IMR-90 (cell line): ENCODE measurements around the gene PRKN. TPM values are rescaled to one million over a fixed set of nuclear protein-coding genes. Genes with fewer than 3 reads are reported as not detected.

Experiments
- ATAC-seq: fragments of 200-7000 bp; cut with Tn5 transposase; 2 replicates; pipeline ENCODE4 v1.9.1; 2020; ENCODE audit warnings: low read depth, mild to moderate bottlenecking, moderate library complexity
- BruUV-seq: library from RNA; stranded (reverse); fragments of 400-500 nt; replicated peaks from 2 replicates; lab custom pipeline; 2021; lab: Mats Ljungman, UMichigan
- CTCF ChIA-PET: fragments of 300-600 bp; formaldehyde crosslinking; extraction: SDS; loops from one replicate; lab custom pipeline; 2021; ENCODE audit warnings: antibody characterized with exemption; lab: Yijun Ruan, JAX
- POLR2A ChIA-PET: fragments of 300-600 bp; sonication (Branson Sonifier 250); formaldehyde crosslinking; loops from one replicate; lab custom pipeline; 2022; ENCODE audit warnings: antibody characterized with exemption; ENCODE audit not compliant: unreplicated experiment; lab: Charles Lee
- DNase-seq: peaks from one replicate; pipeline ENCODE4 v3.0.0; 2013
- H2AFZ ChIP-seq: replicated peaks from 2 replicates; pipeline ENCODE3; 2013; ENCODE audit warnings: low read length, mild to moderate bottlenecking; ENCODE audit not compliant: poor library complexity
- H2AK5ac ChIP-seq: 2 replicates; pipeline ENCODE4 v1.6.1; 2013; ENCODE audit warnings: low read depth, low read length, inconsistent platforms
- H2AK9ac ChIP-seq: replicated peaks from 2 replicates; pipeline ENCODE3; 2013; ENCODE audit warnings: mild to moderate bottlenecking, low read depth, low read length, moderate library complexity; ENCODE audit not compliant: poor library complexity
- H2BK120ac ChIP-seq: 2 replicates; pipeline ENCODE4 v1.6.1; 2013; ENCODE audit warnings: low read depth, low read length, inconsistent platforms
- H2BK15ac ChIP-seq: 3 replicates; pipeline ENCODE4 v1.6.1; 2013; ENCODE audit warnings: low read depth, low read length, inconsistent platforms
- H2BK20ac ChIP-seq: 2 replicates; pipeline ENCODE4 v1.6.1; 2013; ENCODE audit warnings: low read depth, mild to moderate bottlenecking, inconsistent platforms, low read length, moderate library complexity
- H2BK5ac ChIP-seq: 2 replicates; pipeline ENCODE4 v1.6.1; 2013; ENCODE audit warnings: mild to moderate bottlenecking, low read depth, low read length, inconsistent platforms; ENCODE audit not compliant: poor library complexity, severe bottlenecking
- H3K14ac ChIP-seq: replicated peaks from 2 replicates; pipeline ENCODE4 v1.6.1; 2013; ENCODE audit warnings: low read depth, low read length, inconsistent platforms
- H3K18ac ChIP-seq: 2 replicates; pipeline ENCODE4 v1.6.1; 2013; ENCODE audit warnings: low read depth, low read length, control low read depth
- H3K23ac ChIP-seq: 2 replicates; pipeline ENCODE4 v1.6.1; 2013; ENCODE audit warnings: low read depth, low read length, inconsistent platforms
- H3K27ac ChIP-seq: 2 replicates; pipeline ENCODE4 v1.5.1; 2013; ENCODE audit warnings: mild to moderate bottlenecking, control low read depth, low read length; ENCODE audit not compliant: insufficient read depth
- H3K27me3 ChIP-seq: 2 replicates; pipeline ENCODE4 v1.6.1; 2013; ENCODE audit warnings: low read length; ENCODE audit not compliant: control insufficient read depth, insufficient read depth
- H3K36me3 ChIP-seq: 2 replicates; pipeline ENCODE4 v1.6.1; 2013; ENCODE audit warnings: low read length, mixed read lengths; ENCODE audit not compliant: control insufficient read depth, insufficient read depth
- H3K4ac ChIP-seq: 2 replicates; pipeline ENCODE4 v1.6.1; 2013; ENCODE audit warnings: low read depth, low read length, inconsistent platforms
- H3K4me1 ChIP-seq: 2 replicates; pipeline ENCODE4 v1.6.1; 2013; ENCODE audit warnings: low read length, mixed read lengths; ENCODE audit not compliant: control insufficient read depth, insufficient read depth
- H3K4me2 ChIP-seq: 2 replicates; pipeline ENCODE4 v1.6.1; 2013; ENCODE audit warnings: low read depth, mild to moderate bottlenecking, control low read depth, low read length, moderate library complexity
- H3K4me3 ChIP-seq: 2 replicates; pipeline ENCODE4 v1.5.1; 2013; ENCODE audit warnings: low read depth, mild to moderate bottlenecking, control low read depth, low read length, moderate library complexity; ENCODE audit not compliant: insufficient read depth
- H3K56ac ChIP-seq: 2 replicates; pipeline ENCODE4 v1.6.1; 2013; ENCODE audit warnings: low read length, inconsistent platforms; ENCODE audit not compliant: insufficient read depth; ENCODE audit errors: extremely low read depth
- H3K79me1 ChIP-seq, 2 experiments: 2 replicates each; pipeline ENCODE4 v1.6.1; 2013; ENCODE audit warnings: low read length in 2 of 2, inconsistent platforms in 1 of 2, low read depth in 1 of 2
- H3K9ac ChIP-seq: 2 replicates; pipeline ENCODE4 v1.6.1; 2013; ENCODE audit warnings: low read depth, low read length, control low read depth
- H3K9me1 ChIP-seq: 2 replicates; pipeline ENCODE4 v1.6.1; 2013; ENCODE audit warnings: low read length, inconsistent platforms; ENCODE audit not compliant: insufficient read depth
- H3K9me3 ChIP-seq: 2 replicates; pipeline ENCODE4 v1.6.1; 2013; ENCODE audit warnings: low read length; ENCODE audit not compliant: control insufficient read depth, insufficient read depth
- H4K20me1 ChIP-seq: 2 replicates; pipeline ENCODE4 v1.6.1; 2013; ENCODE audit warnings: low read length, inconsistent platforms; ENCODE audit not compliant: insufficient read depth
- H4K5ac ChIP-seq: 2 replicates; pipeline ENCODE4 v1.6.1; 2013; ENCODE audit warnings: mild to moderate bottlenecking, low read depth, low read length, control low read depth
- H4K8ac ChIP-seq, 2 experiments: 2 replicates each; pipeline ENCODE4 v1.6.1; 2013; ENCODE audit warnings: low read depth in 2 of 2, low read length in 2 of 2, control low read depth in 1 of 2, inconsistent platforms in 1 of 2
- H4K91ac ChIP-seq: 2 replicates; pipeline ENCODE4 v1.6.1; 2013; ENCODE audit warnings: low read depth, low read length, inconsistent platforms; ENCODE audit not compliant: insufficient read depth
- BHLHE40 ChIP-seq: fragments of 150-350 bp; IDR thresholded peaks from 2 replicates; pipeline ENCODE4 v1.6.1; 2016; ENCODE audit warnings: mild to moderate bottlenecking, low read depth, low read length
- CEBPB ChIP-seq: IDR thresholded peaks from 2 replicates; pipeline ENCODE4 v1.6.1; 2012; ENCODE audit warnings: low read depth, low read length, improper control_type of control experiment
- CHD1 ChIP-seq: IDR thresholded peaks from 2 replicates; pipeline ENCODE4 v1.6.1; 2012; ENCODE audit warnings: low read depth, low read length, improper control_type of control experiment
- FOS ChIP-seq: fragments of 150-350 bp; IDR thresholded peaks from 2 replicates; pipeline ENCODE4 v1.6.1; 2016; ENCODE audit warnings: low read depth, low read length
- MAFK ChIP-seq: IDR thresholded peaks from 2 replicates; pipeline ENCODE4 v1.6.1; 2012; ENCODE audit warnings: low read depth, low read length, improper control_type of control experiment
- MAZ ChIP-seq: IDR thresholded peaks from 2 replicates; pipeline ENCODE4 v1.6.1; 2012; ENCODE audit warnings: low read depth, mild to moderate bottlenecking, low read length, improper control_type of control experiment, moderate library complexity, borderline replicate concordance
- MXI1 ChIP-seq: IDR thresholded peaks from 2 replicates; pipeline ENCODE4 v1.6.1; 2012; ENCODE audit warnings: low read depth, mild to moderate bottlenecking, low read length, moderate library complexity, borderline replicate concordance
- POLR2A ChIP-seq: IDR thresholded peaks from 2 replicates; pipeline ENCODE4 v1.6.1; 2012; ENCODE audit warnings: mild to moderate bottlenecking, low read depth, low read length
- RAD21 ChIP-seq: IDR thresholded peaks from 2 replicates; pipeline ENCODE4 v1.6.1; 2012; ENCODE audit warnings: low read length, improper control_type of control experiment
- RCOR1 ChIP-seq: IDR thresholded peaks from 2 replicates; pipeline ENCODE4 v1.6.1; 2012; ENCODE audit warnings: mild to moderate bottlenecking, low read length, improper control_type of control experiment; ENCODE audit not compliant: insufficient replicate concordance
- RFX5 ChIP-seq: IDR thresholded peaks from 2 replicates; pipeline ENCODE4 v1.8.0; 2012; ENCODE audit warnings: low read depth, mild to moderate bottlenecking, low read length, moderate library complexity
- SMC3 ChIP-seq: fragments of 150-350 bp; IDR thresholded peaks from 2 replicates; pipeline ENCODE4 v1.6.1; 2016; ENCODE audit warnings: low read depth, mild to moderate bottlenecking, antibody characterized with exemption, low read length, moderate library complexity
- WGBS, 2 experiments: methylation state at CpG; one replicate each; pipeline versions ENCODE4 v1.1.5 to v1.1.7; 2013; ENCODE audit warnings: missing lambda C conversion rate in 2 of 2; ENCODE audit not compliant: insufficient read length in 1 of 2; ENCODE audit errors: extremely low coverage in 2 of 2; 5-methylcytosine and 5-hydroxymethylcytosine counted together
- dilution Hi-C: fragments of 300-500 bp; cut with HindIII; formaldehyde crosslinking; loops from one replicate; pipeline ENCODE4 v1.14.3; 2018; ENCODE audit warnings: low sequenced_read_pairs; ENCODE audit not compliant: unreplicated experiment
- in situ Hi-C: fragments of 300-500 bp; cut with MboI; formaldehyde crosslinking; loops from 3 replicates; pipeline ENCODE4 v1.14.3; 2019; ENCODE audit warnings: low sequenced_read_pairs, inconsistent platforms, mixed read lengths
- intact Hi-C: fragments of 100-400 bp; cut with micrococcal nuclease; formaldehyde crosslinking; loops from 2 replicates; pipeline ENCODE4 v1.10.0; 2022
- polyA plus RNA-seq, 3 experiments: library from polyadenylated mRNA; depleted of rRNA; stranded (reverse); fragments of >200 nt; gene quantifications; 2 replicates each; pipeline ENCODE4 v1.2.3, GENCODE V29; 2012; ENCODE audit warnings: low replicate concordance in 1 of 3
- total RNA-seq: library from RNA; depleted of rRNA; stranded (reverse); fragments of >200 nt; gene quantifications from 2 replicates; pipeline ENCODE4 v1.2.3, GENCODE V29; 2012
- TF ChIP-seq, protein P1 (sequence below): conservative IDR thresholded peaks from 2 replicates; pipeline ENCODE4 v1.5.1; 2012; ENCODE audit warnings: mild to moderate bottlenecking, low read depth, low read length, improper control_type of control experiment
- TF ChIP-seq, protein P2 (sequence below): fragments of 150-350 bp; IDR thresholded peaks from 2 replicates; pipeline ENCODE4 v1.6.1; 2017; ENCODE audit warnings: mild to moderate bottlenecking, antibody characterized with exemption, low read length, low read depth
- TF ChIP-seq, protein P3 (sequence below): fragments of 150-350 bp; IDR thresholded peaks from 2 replicates; pipeline ENCODE4 v1.6.1; 2016; ENCODE audit warnings: low read depth, mild to moderate bottlenecking, low read length, moderate library complexity, borderline replicate concordance

PRKN gene
- total and polyA plus RNA-seq, 2 of the 4 experiments (the other 2 are of a cell fraction) = 0.15 to 0.18 TPM

DNA sequence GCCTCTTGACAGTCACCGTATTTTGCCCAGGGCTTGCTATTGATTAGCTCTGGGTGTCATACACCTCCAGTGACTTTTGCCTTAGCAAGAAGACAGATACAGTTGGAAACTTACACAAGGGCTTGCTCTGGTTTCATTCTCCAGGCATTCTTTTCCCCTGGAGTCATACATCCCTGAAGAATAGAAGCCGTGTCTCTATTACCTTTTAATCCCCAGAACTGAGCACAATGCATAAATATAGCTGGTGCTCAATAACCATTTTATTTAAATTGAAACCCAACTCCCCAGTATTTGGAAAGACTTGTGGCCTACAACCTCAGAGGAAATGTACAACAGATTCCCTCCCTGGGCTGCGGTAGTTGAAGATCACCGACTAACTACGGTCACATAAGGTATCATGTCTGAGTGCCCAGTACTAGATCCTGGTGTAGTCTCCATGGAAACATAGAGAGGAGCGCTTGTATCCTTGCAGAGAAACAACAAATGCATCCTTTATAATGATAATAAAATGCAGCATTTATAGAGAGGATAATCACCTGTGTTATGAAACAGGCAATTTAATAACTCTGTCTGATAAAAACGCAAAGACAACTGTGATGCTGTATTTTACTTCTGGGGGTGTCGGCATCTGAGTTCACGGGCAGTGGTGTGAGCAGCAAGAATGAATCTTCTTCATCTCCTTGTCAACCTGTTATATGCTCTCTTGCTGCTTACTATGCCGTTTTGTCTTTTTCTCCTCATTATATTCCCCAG is 1052.5 kb downstream of the PRKN start:
- Histone ChIP-seq H2AK9ac (no peak overlapping the region), H2AFZ (no peak overlapping the region), H3K9me1 (no peaks in the 10 kb centered on the region), H3K23ac (no peak overlapping the region), H3K36me3 (no peaks in the 10 kb centered on the region), H2BK5ac (no peak overlapping the region), H2AK5ac (no peak overlapping the region), H3K4me3 (no peak overlapping the region), H3K4me1 (no peaks in the 10 kb centered on the region), H4K8ac (no peak overlapping the region), H3K14ac (no peak overlapping the region), H3K4me2 (no peak overlapping the region), H3K79me1 (no peaks in the 10 kb centered on the region), H3K56ac (no peak overlapping the region), H4K91ac (no peak overlapping the region), H4K5ac (no peak overlapping the region), H3K18ac (no peak overlapping the region), H3K27me3 (no peaks in the 10 kb centered on the region), H4K20me1 (no peaks in the 10 kb centered on the region), H2BK20ac (no peak overlapping the region), H2BK120ac (no peak overlapping the region), H3K9ac (no peak overlapping the region), H2BK15ac (no peak overlapping the region), H3K4ac (no peak overlapping the region), H3K9me3 (peaks cover 30% of the 10 kb centered on the region), H3K27ac (no peak overlapping the region)
- CTCF ChIA-PET = no interaction called here
- 76% methylated on average over 2 of the region's 10 CpGs; no CpG with 5 or more reads in 1 of the 2 experiments for WGBS, 2 experiments
- TF ChIP-seq RCOR1 (no peak), MAZ (no peak), CHD1 (no peak), BHLHE40 (no peak), SMC3 (no peak), MAFK (no peak), CEBPB (no peak), POLR2A (no peak), MXI1 (no peak), FOS (no peak), RAD21 (no peak), RFX5 (no peak)
- TF ChIP-seq, protein P1, sequence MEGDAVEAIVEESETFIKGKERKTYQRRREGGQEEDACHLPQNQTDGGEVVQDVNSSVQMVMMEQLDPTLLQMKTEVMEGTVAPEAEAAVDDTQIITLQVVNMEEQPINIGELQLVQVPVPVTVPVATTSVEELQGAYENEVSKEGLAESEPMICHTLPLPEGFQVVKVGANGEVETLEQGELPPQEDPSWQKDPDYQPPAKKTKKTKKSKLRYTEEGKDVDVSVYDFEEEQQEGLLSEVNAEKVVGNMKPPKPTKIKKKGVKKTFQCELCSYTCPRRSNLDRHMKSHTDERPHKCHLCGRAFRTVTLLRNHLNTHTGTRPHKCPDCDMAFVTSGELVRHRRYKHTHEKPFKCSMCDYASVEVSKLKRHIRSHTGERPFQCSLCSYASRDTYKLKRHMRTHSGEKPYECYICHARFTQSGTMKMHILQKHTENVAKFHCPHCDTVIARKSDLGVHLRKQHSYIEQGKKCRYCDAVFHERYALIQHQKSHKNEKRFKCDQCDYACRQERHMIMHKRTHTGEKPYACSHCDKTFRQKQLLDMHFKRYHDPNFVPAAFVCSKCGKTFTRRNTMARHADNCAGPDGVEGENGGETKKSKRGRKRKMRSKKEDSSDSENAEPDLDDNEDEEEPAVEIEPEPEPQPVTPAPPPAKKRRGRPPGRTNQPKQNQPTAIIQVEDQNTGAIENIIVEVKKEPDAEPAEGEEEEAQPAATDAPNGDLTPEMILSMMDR = no peak
- TF ChIP-seq, protein P2, sequence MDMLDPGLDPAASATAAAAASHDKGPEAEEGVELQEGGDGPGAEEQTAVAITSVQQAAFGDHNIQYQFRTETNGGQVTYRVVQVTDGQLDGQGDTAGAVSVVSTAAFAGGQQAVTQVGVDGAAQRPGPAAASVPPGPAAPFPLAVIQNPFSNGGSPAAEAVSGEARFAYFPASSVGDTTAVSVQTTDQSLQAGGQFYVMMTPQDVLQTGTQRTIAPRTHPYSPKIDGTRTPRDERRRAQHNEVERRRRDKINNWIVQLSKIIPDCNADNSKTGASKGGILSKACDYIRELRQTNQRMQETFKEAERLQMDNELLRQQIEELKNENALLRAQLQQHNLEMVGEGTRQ = no peak
- TF ChIP-seq, protein P3, sequence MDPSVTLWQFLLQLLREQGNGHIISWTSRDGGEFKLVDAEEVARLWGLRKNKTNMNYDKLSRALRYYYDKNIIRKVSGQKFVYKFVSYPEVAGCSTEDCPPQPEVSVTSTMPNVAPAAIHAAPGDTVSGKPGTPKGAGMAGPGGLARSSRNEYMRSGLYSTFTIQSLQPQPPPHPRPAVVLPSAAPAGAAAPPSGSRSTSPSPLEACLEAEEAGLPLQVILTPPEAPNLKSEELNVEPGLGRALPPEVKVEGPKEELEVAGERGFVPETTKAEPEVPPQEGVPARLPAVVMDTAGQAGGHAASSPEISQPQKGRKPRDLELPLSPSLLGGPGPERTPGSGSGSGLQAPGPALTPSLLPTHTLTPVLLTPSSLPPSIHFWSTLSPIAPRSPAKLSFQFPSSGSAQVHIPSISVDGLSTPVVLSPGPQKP = no peak
- dilution Hi-C loops (no loop called here), in situ Hi-C loops (no loop called here), intact Hi-C loops (no loop called here)
- ATAC-seq (no peak), DNase-seq (no peak)
- BruUV-seq = no TSS peak
- POLR2A ChIA-PET = no interaction called here
